Measurements from ENCODE around the gene UTS2B.
"Not testable (repeated sequence)": the region's sequence is repeated elsewhere in the genome, so short reads cannot be mapped to it uniquely, and the experiment has no call there.

UTS2B gene

DNA sequence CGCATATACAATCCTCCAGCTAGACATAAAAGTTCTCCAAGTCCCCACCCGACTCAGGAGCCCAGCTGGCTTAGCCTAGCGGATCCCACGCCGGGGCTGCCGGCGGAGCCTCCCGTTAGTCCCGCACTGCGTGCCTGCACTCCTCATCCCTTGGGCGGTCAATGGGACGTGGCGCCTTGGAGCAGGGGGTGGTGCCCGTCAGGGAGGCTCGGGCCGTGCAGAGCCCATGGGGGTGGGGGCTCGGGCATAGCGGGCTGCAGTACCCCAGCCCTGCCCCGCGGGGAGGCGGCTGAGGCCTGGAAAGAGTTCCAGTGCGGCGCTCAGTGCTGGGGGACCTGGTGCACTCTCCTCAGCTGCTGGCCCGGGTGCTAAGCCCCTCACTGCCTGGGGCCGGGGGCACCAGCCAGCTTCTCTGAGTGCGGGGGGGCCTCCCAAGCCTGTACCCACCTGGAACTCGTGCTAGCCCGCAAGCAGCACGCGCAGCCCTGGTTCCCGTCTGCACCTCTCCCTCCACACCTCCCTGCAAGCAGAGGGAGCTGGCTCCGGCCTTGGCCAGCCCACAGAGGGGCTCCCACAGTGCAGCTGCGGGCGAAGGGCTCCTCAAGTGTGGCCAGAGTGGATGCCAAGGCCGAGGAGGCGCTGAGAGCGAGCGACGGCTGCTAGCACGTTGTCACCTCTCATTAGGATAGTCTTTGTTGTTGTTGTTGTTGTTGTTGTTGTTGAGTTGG lies 13.3 kb downstream of the UTS2B start:
- no peak for DNase-seq

DNA sequence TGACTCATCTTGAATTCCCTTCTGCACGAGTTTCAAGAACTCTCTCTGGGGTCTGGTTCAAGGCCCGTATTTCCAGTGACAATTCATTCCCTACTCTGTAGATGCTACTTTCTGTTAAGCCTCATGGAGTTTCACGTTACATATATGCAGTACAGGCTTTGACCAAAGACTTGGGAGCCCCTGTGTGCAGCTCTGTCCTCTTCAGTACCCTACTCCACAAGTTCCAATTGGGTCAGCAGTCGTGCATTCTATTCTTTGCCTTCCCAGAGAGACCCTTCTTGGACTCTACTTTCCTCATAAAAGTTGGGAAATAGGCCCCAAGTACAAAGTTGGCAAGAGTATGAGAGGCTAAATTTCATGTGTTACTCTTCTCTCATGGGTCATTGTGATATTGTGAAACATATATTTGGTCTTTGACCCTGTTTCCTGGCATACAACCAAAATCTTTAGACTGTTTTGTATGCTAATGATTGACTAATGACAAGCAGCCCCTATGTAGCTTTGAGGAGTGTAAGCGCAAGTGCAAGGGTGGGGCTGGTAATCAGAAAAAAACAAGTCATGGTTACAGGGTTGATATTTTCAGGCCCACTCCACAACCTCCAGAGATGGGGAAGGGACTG lies 16.1 kb downstream of the UTS2B start:
- DNase-seq, result no peak

DNA sequence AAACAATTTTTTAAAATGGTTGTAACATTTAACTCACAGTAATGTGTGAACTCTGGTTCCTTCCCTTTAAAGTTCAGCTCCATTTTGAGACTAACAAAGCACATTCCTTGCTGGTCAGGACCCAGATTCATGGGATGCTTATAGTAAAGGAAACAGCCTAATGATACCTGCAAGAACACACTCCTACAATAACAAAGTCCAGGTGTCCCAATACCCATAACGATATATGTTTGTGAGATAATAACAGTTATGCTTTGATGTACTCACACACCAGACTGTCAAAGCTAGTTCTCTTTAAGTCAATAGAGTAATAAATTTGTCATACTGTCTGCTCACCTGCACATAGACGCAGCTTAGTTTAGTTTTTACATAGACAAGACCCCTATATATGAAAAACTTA lies 17.0 kb downstream of the UTS2B start:
- DNase-seq, result no peak

- DNase-seq, result no peak
These were observed 23.0 kb downstream of the UTS2B start for GRCh38 chr3:191307341-191307740.

GRCh38 chr3:191306428-191306827 lies 23.9 kb downstream of the UTS2B start:
- DNase-seq, result no peak

DNA sequence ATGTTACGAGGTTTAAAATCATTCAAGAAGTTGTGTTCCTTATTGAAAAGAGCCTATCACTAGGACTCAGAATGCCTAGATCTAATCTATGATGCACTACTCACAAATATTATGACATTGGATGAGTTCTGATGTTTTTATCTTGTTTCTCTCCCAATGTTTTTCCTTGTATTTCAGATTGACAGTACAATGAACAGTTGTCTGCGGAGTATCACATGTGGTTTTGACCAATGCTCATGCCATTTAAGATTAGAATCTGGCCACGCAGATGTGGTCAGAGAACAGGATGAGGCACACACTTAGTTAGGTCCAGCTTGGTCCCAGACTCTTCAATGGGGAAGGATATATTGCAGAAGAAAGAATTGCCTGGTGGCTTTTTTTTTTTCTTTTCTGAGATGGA lies 26.7 kb downstream of the UTS2B start:
- DNase-seq, result no peak

DNA sequence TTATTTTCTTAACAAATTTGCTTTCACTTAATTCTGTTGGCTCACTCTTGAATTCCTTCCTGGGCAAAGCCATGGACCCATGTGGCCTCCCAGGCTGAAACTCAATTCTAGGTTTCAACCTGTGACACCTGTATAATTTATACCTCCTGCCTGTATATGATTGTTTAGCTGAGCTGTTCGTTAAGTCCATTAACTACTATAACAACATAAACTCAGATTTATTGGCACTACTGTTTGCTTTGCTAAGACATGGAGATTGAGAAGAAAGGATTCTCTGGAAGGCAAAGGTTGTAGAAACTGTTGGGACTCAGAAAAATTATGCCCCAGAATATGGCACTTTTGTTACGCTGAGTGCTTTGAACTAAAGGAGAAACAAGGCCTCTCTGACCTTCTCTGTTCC lies 27.9 kb downstream of the UTS2B start:
- no peak for DNase-seq

GRCh38 chr3:191301782-191302411 lies 28.4 kb downstream of the UTS2B start:
- DNase-seq, result no peak

DNA sequence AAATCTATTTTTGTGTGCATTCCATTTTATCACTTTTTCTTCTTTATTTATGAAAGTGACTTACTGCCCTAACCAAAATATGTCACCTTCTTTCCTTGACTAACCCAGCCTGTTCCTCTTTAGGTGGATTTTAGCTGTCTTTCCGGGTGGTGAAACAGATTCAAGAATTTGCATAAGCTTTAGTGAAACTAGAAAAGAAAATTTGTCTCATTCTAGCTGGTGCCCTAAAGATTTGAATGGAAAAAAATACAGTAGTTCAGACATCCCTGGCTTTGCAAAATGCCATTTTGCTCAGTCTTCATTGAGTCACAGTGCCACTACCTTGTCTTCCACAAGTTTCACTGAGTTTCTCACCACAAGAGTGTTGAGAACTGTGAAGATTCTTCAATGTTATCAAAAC lies 29.3 kb downstream of the UTS2B start:
- DNase-seq, result no peak

- DNase-seq, result no peak
These were observed 29.9 kb downstream of the UTS2B start for GRCh38 chr3:191300422-191300821.

GRCh38 chr3:191298846-191299245 lies 31.5 kb downstream of the UTS2B start:
- DNase-seq, result no peak

- DNase-seq, result no peak
These were observed 34.2 kb downstream of the UTS2B start for GRCh38 chr3:191296041-191296541.

DNA sequence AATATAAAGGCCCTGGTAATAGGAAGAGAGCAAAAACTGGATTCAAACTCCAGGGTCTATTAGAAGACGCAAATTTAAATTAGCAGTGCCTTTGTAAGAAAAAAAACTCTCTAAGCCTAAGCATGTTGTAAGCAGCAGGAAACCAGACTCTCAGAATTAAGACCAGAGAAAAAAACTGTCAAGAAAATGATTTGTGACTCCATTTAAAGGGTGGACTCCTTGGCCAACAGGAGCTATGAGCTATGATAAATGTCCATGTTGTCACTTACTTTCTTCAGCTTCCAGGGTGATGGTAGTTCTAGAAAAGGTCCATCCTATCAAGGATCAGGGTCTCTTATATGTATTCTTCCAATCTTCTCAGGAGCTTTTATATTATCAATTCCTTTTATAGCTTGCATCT lies 36.0 kb downstream of the UTS2B start:
- DNase-seq, result no peak

DNA sequence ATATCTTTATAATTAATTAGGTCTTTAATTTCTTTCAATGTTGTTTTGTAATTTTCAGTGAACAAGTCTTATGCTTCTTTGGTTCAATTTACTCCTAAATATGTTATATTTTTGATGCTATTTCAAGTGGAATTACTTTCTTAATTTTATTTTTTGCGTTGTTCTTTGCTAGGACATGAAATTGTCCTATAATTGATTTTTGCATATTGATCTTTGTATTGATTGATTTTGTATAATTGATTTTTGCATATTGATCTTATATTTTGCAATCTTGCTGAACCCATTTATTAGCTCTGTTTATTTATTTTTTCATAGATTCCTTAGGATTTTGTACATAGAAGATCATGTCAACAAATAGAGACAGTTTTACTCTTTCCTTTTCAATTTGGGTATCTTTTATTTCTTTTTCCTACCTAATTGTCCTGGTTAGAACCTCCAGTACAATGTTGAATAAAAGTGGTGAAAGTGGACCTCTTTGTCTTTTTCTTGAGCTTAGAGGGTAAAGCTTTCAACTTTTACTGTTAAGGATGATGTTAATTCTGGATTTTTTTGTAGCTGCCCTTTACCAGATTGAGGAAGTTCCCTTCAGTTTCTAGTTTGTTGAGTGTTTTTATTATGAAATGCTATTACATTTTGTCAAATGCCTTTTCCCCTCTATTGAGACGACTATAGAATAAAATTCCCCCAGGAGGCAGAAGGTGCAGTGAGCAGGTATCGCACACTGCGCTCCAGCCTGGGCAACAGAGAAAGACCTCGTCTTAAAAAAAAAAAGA lies 37.9 kb downstream of the UTS2B start:
- DNase-seq, result no peak

- no peak for DNase-seq
These were observed 39.9 kb downstream of the UTS2B start for GRCh38 chr3:191290311-191291025.

DNA sequence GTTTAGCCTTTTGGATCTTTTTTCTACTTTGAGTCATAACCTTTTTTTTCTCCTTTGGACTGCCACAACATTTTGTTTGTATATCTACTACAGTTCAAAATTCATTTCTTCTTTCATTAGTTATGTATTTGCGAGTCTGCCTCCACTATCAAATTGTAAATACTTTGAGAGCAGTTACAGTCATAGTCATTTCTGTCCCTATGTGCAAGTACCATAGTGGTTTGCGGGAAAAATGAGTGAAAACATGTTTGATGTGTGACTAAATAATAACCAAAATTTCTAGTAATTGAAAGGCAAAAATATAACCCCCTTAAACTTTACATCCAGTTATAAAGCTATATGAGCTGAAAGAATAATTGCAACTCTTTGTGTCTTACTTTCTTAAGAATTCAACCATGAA lies 46.9 kb downstream of the UTS2B start:
- no peak for DNase-seq

DNA sequence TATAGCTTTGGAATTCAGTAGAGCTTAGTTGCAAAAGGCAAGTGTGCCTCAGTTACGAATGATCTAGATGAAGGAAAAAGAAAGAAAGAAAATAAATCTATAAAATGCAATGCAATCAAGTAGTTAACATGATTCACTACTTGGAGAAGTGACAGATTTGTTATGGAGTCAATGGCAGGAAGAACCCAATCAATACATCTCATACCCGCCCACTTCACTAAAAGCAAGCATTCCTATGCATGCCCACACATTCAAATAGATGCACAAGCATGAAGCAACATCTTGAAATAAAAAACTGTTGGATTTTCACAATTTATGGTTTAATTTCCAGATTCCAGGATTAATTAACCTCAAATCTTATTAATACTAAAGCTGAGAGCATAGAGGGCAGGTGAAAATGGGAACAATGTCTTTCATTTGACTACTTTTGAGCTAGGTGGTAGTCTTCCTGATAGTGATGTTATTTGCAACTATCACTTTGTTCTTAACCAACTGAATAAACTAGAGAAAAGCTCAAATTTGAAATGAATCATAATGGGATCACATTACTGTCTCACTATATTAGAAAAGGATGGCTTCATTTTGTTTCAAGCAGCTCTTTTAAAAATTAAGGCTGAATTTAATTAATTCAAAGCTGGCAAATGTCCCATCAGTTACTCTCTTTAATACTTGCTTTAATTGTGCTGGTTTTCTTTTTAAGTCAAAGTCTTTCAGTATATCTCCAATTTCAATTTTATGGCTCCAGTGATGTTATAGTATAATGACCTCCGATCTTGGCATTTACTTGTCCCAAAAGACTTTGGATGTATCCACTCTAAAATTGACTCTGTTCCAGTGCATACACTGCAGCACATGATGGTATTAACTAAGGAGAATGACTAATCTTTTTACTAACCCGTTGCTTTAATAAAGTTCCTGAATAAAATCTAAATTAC lies 47.8 kb downstream of the UTS2B start:
- DNase-seq, result no peak

GRCh38 chr3:191280882-191281281 lies 49.4 kb downstream of the UTS2B start:
- no peak for DNase-seq

- no peak for DNase-seq
These were observed 50.2 kb downstream of the UTS2B start for GRCh38 chr3:191280111-191280510.

- DNase-seq, result no peak
These were observed 54.6 kb downstream of the UTS2B start for GRCh38 chr3:191275751-191276150.

DNA sequence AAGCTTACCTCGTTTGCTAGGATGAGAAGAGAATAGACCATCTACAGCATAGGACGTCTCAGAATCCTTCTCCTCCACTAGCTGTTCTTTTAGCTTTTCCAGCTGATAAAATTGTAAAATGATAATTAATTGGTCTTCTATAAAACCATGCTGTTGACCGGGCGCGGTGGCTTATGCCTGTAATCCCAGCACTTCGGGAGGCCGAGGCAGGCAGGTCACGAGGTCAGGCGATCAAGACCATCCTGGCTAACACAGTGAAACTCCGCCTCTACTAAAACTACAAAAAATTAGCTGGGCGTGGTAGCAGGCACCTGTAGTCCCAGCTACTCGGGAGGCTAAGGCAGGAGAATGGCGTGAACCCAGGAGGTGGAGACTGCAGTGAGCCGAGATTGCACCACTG lies 55.1 kb downstream of the UTS2B start:
- not testable (repeated sequence) for DNase-seq

All from bone marrow (tissue), 2 donors.